HG03457 (cell line): ENCODE results near the gene RBM28.
"Not testable (repeated sequence)": the region's sequence is repeated elsewhere in the genome, so short reads cannot be mapped to it uniquely, and the experiment has no call there.

ENCODE experiments used
- ATAC-seq: cut with Tn5 transposase; IDR thresholded peaks from one replicate; pipeline ENCODE4 v1.9.1; 2021; ENCODE audit warnings: moderate number of reproducible peaks; ENCODE audit not compliant: unreplicated experiment

Gene RBM28

DNA sequence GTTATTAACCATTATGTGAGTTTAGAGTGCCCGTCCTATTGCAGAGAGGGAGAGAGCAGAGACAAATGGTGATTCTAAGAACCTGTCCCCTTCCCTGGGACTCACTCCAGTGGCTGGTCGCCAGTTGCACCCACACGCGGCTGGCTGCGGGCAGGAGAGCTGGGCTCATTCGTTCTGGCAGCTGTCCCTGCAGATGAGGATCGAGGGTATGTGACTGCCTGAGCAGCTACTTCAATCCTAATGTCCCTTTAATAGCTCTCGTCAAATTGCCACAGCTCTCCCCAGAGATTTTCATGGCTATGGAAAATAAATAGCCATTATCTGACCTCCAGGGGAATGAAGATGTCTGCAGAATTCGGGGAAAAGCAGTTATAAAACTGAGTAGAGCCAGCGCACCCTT is 41.6 kb downstream of the RBM28 start:
- ATAC-seq = no peak

DNA sequence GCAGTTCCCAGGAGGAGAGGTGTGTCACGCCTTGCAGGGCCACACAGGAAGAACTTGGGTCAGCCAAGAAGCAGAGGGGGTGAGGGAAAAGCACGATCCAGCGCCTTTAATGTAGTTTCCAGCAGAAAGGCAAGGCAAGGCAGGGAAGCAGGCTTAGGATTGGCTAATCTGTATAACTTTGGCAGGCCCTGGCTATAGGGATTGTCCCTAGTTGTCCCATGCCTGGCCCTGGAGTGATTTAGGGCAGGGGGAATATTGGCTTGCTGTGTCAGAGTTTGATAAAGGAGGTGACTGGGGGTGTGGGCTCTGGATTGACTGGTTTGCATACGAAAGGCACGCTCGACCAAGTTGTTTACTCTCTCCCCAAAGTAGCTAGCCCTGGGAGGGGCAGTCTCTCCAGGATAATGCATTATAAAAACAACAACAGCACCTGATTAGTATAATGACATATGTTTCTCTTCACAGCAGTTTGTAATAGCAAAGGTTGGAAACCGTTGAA is 44.5 kb downstream of the RBM28 start:
- ATAC-seq = no peak

DNA sequence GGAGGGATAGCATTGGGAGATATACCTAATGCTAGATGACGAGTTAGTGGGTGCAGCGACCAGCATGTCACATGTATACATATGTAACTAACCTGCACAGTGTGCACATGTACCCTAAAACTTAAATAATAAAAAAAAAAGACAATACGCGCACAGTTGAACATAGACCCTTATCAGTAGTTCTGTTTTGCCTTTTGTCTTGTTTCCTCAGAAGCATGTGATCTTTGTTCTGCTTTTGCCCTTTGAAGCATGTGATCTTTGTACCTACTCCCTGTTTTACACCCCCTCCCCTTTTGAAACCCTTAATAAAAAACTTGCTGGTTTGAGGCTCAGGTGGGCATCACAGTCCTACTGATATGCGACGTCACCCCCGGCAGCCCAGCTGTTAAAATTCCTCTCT is 45.7 kb downstream of the RBM28 start:
- not testable (repeated sequence) for ATAC-seq

DNA sequence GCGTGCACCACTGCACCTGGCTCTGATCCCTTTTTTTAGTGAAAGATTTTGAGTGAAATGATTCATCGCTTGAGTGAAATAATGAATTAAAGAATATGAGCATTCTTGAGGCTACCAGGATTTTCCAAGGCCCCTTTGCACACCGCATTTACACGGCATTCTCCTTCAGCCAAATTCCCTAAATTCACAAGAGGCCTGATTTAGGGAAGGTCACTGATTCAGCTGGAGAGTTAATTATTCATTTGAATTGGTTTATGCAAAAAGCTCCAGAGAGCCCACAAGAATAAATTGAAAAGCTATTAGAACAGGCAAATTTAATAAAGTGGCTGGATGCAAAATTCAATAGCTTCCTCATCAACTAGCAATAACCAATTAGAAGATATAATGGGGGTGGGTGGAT is 56.2 kb downstream of the RBM28 start:
- ATAC-seq = no peak

DNA sequence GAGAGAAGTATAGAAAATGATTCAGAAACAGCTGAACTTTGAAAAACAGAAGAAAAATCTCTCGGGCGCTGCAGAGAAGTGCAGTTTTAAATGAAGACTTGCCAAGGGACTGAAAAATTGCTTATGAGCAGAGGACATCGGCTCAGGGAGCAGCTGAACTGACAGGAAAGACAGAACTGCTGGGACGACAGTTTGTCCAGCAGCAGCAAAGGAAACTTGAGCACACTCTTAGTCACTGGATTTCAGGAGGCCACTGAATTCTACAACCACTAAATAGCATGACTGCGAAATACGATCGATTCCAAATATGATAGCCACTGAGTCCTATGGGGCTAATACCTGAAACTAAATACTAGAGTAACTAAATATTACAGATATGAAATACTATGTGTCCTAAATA is 59.6 kb downstream of the RBM28 start:
- ATAC-seq = no peak

DNA sequence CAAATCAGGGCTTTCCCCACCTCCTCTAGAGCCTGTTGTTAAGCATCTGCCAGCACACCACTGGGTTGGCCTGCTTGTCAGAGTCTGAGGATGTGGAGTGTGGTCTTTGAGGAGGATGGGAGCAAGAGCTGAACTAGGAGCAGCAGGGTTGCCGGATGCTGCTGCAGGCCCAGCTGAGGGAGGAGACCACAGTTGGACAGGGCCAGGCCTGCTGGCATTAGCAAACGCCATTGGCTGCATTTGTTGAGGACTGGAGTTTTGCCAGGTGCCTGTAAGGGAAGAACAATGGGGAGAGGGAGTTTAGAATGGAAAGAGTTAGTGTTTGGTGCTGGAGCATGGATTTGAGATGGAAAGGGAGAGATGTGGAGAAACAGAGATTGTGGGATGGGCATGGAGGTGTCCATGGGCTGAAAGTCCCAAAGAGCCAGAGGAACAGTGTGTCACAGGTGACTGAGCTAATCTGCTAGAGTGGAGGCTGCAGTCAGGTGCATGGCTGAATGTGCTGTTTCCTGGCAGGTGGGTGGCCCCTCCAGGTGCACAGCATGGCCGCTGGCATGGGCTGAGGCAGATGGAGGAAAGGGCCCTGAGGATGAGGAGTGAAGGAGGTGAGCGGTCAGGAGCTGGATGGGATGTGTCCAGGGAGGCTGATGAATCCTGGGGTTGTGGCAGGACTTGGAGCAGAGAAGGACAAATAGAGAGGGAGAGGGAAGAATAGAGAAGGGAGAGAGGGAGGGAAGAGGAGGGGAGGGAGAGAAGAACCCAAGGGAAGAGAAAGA is 61.9 kb downstream of the RBM28 start:
- ATAC-seq = no peak

DNA sequence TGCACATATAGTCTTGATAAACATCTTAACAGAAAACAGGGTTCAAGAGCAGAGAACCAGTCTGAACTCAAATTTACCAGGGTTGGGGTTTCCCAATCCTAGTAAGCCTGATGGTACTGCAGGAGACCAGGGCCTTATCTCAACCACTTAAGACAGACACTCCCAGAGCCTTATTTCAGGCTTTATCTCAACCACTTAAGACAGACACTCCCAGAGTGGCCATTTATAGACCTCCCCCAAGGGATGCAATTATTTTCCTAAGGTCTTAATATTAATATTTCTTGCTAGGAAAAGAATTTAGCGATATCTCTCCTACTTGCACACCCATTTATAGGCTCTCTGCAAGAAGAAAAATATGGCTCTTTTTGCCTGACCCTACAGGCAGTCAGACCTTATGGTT is 63.3 kb downstream of the RBM28 start:
- ATAC-seq = not testable (repeated sequence)

DNA sequence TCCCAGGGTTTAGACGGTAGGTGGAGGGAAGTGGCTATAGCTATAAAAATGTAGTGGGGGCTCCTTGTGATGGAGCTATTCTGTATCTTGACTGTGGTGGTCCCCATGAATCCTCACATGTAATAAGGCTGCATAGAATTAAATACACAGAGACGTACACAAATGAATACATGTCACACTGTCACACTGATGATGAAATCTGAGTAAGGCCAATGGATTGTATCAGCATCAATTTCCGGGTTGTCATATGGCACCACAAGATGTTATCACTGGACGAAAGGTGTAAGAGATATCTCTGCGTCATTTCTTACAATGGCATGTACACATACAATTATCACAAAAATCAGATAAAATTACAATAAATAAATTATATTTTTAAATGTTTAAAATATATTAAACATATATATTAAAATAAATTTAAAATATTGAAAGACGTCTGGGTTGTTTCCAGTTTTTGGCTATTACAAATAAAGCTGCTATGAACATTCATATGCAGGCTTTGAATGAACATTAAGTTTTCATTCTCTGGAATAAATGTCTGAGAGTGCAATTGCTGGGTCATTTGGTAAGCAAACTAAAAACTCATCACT is 64.5 kb downstream of the RBM28 start:
- no peak for ATAC-seq

DNA sequence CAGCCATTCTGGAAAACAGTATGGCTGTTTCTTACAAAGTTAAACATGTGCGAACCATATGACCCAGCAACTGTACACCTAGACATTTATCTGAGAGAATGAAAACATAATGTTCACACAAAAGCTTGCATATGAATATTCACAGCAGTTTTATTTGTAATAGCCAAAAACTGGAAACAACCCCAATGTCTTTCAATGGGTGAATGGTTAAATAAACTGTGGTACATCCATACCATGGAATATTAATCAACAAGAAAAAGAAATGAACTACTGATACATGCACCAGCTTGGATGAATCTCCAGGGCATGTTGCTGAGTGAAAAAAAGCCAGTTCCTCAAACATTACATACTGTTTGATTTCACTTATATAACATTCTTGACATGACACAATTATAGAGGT is 65.3 kb downstream of the RBM28 start:
- no peak for ATAC-seq

DNA sequence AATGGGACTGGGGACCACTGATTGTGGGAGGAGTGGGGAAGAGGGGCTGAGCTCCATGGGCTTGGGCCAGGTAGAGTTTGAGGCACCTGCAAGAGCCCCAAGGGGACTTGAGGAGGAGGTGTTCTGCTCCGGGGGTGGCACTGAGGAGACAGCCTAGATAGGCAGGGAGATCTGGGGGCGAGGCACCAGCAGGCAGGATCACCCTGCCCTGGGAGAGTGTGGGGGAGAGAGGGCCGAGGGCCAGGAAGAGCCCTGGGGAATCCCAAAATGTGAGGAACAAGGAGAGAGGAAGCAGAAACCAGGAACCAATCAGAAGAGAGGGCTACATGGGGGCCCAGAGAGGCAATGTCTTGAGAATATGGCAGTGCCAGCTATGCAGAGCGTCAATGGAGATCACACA is 68.0 kb downstream of the RBM28 start:
- ATAC-seq = no peak

DNA sequence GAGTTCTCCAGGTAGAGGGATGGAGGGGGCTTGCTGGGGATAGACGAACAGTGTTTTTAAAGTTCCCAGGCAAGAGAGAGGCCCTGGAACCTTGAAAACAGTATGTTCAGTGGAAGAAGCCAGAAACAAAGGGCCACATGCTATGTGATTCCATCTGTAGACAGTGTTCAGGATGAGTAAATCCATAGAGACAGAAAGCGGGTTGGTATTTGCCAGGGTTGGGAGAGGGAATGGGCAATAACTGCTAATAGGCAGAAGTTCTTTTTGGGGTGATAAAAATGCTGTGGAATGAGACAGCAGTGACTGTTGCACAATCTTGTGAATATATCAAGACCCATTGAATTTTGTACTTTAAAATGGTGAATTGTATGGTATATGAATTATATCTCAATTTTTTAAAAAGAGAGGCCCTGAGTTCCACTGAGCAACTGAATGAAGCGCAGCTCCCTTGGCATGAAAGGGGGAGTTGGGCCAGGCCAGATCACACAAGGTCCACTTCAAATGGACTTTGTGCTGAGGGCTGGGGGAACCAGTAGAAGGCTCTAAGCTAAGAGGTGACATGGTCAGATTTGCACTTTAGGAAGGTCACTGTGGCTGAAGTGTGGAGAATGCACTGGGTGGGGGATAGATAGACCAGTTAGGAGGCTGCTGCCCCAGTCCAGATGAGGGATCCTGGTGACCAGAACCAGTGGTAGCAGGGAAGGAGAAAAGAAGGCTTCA is 68.7 kb downstream of the RBM28 start:
- no peak for ATAC-seq

DNA sequence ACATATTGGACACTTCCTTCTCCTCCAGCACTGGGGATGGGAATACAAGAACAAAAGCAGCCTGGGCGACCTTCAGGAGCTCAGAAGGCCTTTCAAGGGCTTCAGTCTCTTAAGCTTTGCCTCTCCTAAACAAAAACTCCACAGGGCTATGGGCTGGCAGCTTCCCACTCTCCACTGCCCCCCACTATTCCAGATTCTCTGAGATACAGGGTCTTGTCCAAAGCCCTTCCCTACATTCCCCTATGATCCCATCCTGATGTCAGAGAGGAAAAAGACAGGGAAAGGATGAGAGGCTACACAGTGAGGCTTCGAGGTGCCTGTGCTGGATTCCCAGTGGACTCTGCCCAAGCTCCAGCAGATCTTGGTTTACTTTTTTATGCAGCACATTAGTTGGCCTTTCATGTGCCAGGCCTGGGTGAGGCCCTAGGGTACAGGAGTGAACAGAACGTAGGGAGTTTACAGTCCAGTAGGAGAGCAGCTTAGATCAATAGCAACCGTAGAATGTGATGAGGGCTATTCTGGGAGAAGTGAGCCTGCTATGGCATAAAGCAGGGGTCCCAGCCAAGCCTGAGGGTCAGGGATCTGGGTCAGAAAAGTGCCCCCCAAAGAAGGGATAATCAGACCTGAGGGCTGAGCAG is 69.3 kb downstream of the RBM28 start:
- no peak for ATAC-seq

DNA sequence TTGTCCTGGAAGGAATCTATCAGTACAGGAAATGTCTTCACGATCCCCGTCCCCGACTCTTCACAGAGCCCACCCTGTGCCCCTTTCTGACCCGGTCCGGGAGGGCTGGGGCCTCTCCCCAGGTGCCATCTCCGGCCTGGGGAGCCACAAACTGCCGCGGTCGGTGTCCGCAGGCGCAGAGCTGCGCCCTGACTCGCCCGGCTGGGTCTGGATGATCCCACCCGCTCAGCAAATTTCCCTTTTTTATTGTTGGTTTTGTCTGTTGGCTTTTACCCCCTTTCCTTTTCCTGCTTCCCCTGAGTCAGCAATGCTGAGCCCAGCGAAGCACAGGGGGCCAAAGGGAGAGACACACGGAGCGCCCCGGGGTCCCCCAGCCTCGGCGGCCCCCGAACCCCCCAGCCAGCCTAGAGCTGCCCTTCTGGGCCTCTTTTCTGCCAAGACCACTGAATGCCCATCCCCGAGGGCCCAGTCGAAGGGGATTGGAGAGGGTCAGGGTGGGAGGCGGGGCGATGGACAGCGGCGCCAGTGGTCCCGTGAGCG is 71.7 kb downstream of the RBM28 start:
- ATAC-seq = no peak

DNA sequence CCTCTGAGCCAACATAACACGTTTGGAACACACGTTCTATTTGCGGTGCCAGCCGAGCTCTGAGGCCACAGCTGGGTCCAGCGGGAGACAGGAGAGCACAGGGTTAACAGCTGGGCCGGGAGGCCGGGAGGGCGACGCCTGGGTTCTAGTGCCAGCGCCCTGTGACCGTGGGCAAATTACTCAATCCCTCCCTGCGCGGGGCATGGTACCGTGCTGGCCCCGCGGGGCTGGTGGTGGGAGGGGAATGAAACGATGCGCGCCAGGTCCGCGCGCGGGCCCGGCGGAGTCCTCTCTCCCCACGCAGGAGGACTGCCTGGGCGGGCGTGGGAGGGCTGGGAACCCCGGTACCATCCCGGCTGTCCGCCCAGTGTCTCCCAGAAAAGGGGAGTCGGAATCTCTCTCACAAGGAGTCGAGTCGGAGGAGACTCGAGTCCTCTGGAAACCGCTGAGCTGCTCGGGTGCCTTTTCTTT is 72.2 kb downstream of the RBM28 start:
- no peak for ATAC-seq

DNA sequence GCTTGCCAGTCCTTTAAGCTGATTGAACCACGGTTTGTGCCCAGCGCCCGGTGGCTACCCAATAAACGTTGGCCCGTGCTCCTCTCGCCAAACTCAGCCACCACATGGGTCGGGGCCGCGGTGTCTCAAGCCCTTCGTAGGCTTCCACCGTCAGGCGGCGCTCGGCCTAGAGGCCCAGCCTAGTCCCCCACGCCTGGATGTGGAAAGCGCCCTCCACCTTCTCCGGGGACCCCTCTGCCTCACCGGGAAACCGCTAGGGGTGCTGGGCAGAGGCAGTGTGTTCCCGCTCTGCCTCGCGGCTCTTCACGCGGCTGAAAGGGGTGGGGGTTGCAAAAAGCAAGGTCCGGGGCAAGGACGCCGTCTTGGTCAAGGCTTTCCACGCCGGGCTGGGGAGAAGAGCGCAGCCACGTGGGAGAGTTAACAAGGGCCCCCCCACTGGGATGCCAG is 72.9 kb downstream of the RBM28 start:
- ATAC-seq = no peak

DNA sequence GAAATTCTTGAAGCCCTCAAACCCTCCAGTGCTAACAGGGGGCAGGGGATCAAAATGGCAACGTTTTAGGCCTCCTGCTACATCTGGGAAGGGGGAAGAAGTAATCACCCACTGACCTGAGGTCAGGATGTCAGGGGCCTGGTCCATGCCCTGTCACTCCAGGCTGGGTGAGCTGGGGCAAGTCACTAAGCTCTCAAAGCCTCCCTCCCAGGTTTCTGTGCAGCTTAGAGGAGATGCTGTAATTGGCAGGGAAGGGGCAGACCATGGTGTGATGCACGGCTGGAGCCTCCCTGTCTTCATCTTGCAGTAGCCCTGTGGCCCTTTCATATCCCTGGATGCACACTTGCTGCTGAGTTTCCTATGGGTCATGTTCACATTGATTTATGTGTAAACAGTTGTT is 75.5 kb downstream of the RBM28 start:
- no peak for ATAC-seq

DNA sequence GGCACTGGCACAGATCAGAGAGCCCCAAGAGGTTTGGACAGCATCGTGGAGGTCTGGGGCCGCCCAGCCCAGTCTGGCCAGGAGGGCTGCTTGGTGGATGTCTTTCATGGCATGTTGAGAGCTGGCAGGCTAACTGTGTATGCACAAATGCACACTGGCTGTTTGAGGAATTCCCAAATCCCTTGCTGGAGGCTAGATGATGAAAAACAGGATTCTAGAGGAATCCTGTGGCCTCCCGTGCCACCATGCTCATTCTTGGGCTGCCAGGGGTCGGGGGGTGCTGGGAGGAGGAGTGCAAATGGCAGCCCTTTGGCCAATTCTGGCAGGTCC is 76.1 kb downstream of the RBM28 start:
- no peak for ATAC-seq

DNA sequence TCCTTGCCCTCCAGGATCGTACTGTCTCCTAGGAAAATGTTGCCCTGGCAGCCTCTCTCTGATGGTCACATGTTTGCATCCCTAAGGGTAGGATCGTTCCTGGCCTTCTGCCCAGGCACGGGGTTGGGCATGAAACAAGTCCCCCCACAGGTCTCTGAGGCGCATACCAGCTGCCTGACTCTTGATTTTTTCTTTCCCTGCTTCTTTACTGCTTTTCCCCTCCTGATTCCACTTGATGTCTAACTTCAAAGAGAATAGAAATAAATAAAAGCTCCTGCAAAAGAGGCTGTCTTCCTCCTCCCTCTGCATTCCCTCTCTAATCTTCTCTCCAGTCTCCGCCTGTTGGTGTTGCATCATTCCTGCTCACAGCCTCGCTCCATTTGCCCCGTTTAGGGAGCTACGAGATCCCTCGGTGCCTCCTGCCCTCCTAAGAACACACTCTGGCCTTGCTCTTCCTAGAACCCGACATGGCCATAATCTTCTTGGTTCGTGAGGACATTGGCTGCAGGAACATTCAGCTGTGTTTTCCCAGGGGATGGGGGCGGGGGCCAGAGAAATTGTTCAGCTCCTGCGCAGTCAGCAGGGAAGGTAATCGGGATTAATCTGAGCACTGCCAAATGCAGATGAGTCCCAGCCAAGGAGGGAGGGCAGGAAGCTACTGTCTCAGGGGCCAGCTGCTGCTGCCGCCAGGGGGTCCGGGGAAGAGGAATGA is 76.7 kb downstream of the RBM28 start:
- ATAC-seq = no peak

DNA sequence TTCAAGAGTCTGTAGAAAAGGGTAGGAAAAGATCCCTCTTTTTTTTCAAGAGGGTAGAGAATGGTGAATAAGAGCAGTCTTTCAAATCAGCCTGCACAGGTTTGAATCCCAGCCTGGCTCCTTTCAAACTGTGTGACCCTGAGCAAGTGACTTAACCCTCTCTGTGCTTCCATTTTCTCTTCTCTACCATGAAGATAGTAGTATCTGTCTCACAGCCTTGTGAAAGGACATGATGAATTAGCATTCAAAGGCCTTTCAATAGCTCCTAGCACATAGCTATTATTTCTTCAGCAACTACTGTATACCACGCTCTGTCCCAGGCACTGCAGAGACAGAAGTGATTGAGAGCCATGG is 77.2 kb downstream of the RBM28 start:
- ATAC-seq = no peak

DNA sequence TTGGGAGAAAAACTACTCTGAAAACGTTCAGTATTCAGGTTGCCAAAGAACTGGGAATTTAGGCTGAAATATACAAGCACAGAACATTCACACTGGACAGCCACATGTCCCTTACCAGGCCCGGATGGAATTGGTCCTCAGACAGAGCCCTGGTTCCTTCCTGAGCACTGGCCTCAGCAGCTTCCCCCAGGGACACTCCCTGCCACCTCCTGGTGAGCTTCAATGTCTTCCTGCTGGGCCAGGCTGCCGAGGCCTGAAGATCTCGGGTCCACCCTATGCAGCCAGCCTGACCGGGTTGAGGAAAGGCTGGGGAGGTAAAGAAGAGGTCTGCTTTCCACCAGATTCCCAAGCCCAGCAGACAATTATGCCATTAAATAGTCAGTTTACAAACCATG is 77.8 kb downstream of the RBM28 start:
- ATAC-seq = no peak
